KMS-11 (cell line): ENCODE measurements around the gene OSBPL3.

Experiments used
- H2AFZ ChIP-seq: fragments of 200-600 bp; sonication (generic); 2 replicates; pipeline ENCODE4 v1.6.1; 2016; ENCODE audit warnings: antibody characterized with exemption, mixed run types, low read depth
- H3K27ac ChIP-seq: fragments of 200-600 bp; sonication (generic); 2 replicates; pipeline ENCODE4 v1.6.1; 2016; ENCODE audit warnings: mild to moderate bottlenecking, mixed run types
- H3K27me3 ChIP-seq: fragments of 200-600 bp; sonication (generic); 2 replicates; pipeline ENCODE4 v1.6.1; 2017; ENCODE audit warnings: mild to moderate bottlenecking, low read depth, mixed run types, moderate library complexity; ENCODE audit not compliant: insufficient read depth
- H3K36me3 ChIP-seq: fragments of 200-600 bp; sonication (generic); 2 replicates; pipeline ENCODE4 v1.6.1; 2017; ENCODE audit warnings: mild to moderate bottlenecking, mixed run types; ENCODE audit not compliant: insufficient read depth
- H3K4me1 ChIP-seq: fragments of 200-600 bp; sonication (generic); 2 replicates; pipeline ENCODE4 v1.6.1; 2016; ENCODE audit warnings: mild to moderate bottlenecking, low read depth, mixed run types; ENCODE audit not compliant: poor library complexity, severe bottlenecking
- H3K4me2 ChIP-seq: fragments of 200-600 bp; sonication (generic); 2 replicates; pipeline ENCODE4 v1.7.0; 2016; ENCODE audit warnings: mild to moderate bottlenecking, mixed run types
- H3K4me3 ChIP-seq: fragments of 200-600 bp; sonication (generic); IDR thresholded peaks from 2 replicates; pipeline ENCODE4 v1.6.1; 2017; ENCODE audit warnings: low read depth, low read length, mixed read lengths; ENCODE audit not compliant: insufficient read depth
- H3K79me2 ChIP-seq: fragments of 200-600 bp; sonication (generic); 2 replicates; pipeline ENCODE4 v1.6.1; 2016; ENCODE audit warnings: low read depth, mixed run types; ENCODE audit not compliant: insufficient read depth
- H3K9ac ChIP-seq: fragments of 200-600 bp; sonication (generic); 2 replicates; pipeline ENCODE4 v1.6.1; 2016; ENCODE audit warnings: mild to moderate bottlenecking, mixed run types
- H4K20me1 ChIP-seq: fragments of 200-600 bp; sonication (generic); 2 replicates; pipeline ENCODE4 v1.6.1; 2016; ENCODE audit warnings: mild to moderate bottlenecking, mixed run types; ENCODE audit not compliant: insufficient read depth
- CTCF ChIP-seq: fragments of 200-600 bp; sonication (generic); conservative IDR thresholded peaks from 2 replicates; pipeline ENCODE4 v1.6.1; 2017; ENCODE audit warnings: low read depth, mild to moderate bottlenecking, antibody characterized with exemption, low read length, moderate library complexity, mixed read lengths

The OSBPL3 gene

GRCh38 chr7:24964191-24964590, 15.8 kb downstream of the OSBPL3 start:
- no peak overlapping the region for H3K27ac ChIP-seq

GRCh38 chr7:24963218-24963617, 16.8 kb downstream of the OSBPL3 start:
- no peak for TF ChIP-seq CTCF
- Histone ChIP-seq H3K79me2 (peaks cover 43% of the 10 kb centered on the region; the same call in 1 of the 2 replicates), H4K20me1 (peaks cover 18% of the 10 kb centered on the region), H3K27me3 (no peaks in the 10 kb centered on the region), H3K4me3 (no peak overlapping the region), H3K4me2 (peak overlapping the region; percentile 79), H3K9ac (no peak overlapping the region), H3K27ac (peak overlapping the region; percentile 11; the same call in 1 of the 2 replicates), H3K4me1 (peaks cover 96% of the 10 kb centered on the region), H2AFZ (no peak overlapping the region), H3K36me3 (no peaks in the 10 kb centered on the region)

More at GRCh38 chr7:24964191-24964590, 15.8 kb downstream of the OSBPL3 start:
- Histone ChIP-seq H3K4me1 (peaks cover 96% of the 10 kb centered on the region), H3K4me2 (peak overlapping the region; percentile 79), H3K36me3 (no peaks in the 10 kb centered on the region), H3K27me3 (no peaks in the 10 kb centered on the region), H3K4me3 (no peak overlapping the region), H2AFZ (no peak overlapping the region), H3K79me2 (peaks cover 36% of the 10 kb centered on the region; the same call in 1 of the 2 replicates), H4K20me1 (peaks cover 18% of the 10 kb centered on the region), H3K9ac (no peak overlapping the region)
- no peak for TF ChIP-seq CTCF

- TF ChIP-seq CTCF: no peak
- Histone ChIP-seq H3K4me3 (no peak overlapping the region), H3K4me1 (peaks cover 93% of the 10 kb centered on the region), H3K9ac (no peak overlapping the region), H4K20me1 (peaks cover 18% of the 10 kb centered on the region), H2AFZ (no peak overlapping the region), H3K79me2 (peaks cover 49% of the 10 kb centered on the region; the same call in 1 of the 2 replicates), H3K36me3 (no peaks in the 10 kb centered on the region), H3K27ac (peak overlapping the region; percentile 11; the same call in 1 of the 2 replicates), H3K4me2 (peak overlapping the region; percentile 79), H3K27me3 (no peaks in the 10 kb centered on the region)
Measured at GRCh38 chr7:24962418-24962962, 17.5 kb downstream of the OSBPL3 start.

GRCh38 chr7:24959735-24960485, 20.1 kb downstream of the OSBPL3 start:
- H3K27me3 ChIP-seq: no peaks in the 10 kb centered on the region
- H3K9ac ChIP-seq: no peak overlapping the region
- no peaks in the 10 kb centered on the region for H3K36me3 ChIP-seq
- H3K27ac ChIP-seq: no peak overlapping the region
- peak overlapping the region; percentile 36 for H3K4me2 ChIP-seq
- no peak overlapping the region for H3K4me3 ChIP-seq
- no peak for TF ChIP-seq CTCF
- H4K20me1 ChIP-seq: peaks cover 4% of the 10 kb centered on the region
- peaks cover 67% of the 10 kb centered on the region for H3K4me1 ChIP-seq
- no peak overlapping the region for H2AFZ ChIP-seq
- peaks cover 67% of the 10 kb centered on the region; the same call in 1 of the 2 replicates for H3K79me2 ChIP-seq
